ENCODE measurements around the gene RNF130.
"Not testable (repeated sequence)": the region's sequence is repeated elsewhere in the genome, so short reads cannot be mapped to it uniquely, and the experiment has no call there.

Gene RNF130

GRCh38 chr5:179964015-179964414 lies 107.5 kb downstream of the RNF130 start:
- TF ChIP-seq, protein P1, sequence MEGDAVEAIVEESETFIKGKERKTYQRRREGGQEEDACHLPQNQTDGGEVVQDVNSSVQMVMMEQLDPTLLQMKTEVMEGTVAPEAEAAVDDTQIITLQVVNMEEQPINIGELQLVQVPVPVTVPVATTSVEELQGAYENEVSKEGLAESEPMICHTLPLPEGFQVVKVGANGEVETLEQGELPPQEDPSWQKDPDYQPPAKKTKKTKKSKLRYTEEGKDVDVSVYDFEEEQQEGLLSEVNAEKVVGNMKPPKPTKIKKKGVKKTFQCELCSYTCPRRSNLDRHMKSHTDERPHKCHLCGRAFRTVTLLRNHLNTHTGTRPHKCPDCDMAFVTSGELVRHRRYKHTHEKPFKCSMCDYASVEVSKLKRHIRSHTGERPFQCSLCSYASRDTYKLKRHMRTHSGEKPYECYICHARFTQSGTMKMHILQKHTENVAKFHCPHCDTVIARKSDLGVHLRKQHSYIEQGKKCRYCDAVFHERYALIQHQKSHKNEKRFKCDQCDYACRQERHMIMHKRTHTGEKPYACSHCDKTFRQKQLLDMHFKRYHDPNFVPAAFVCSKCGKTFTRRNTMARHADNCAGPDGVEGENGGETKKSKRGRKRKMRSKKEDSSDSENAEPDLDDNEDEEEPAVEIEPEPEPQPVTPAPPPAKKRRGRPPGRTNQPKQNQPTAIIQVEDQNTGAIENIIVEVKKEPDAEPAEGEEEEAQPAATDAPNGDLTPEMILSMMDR (conservative IDR thresholded peaks at IDR 0.05; ENCODE audit: low read length) = no peak
- no peak for DNase-seq (ENCODE audit: low read depth)
- H3K4me3 ChIP-seq (ENCODE audit: low read length) = no peak overlapping the region

GRCh38 chr5:179963375-179963774 lies 108.2 kb downstream of the RNF130 start:
- H3K4me3 ChIP-seq (ENCODE audit: low read length) = no peak overlapping the region
- TF ChIP-seq, protein P1 (conservative IDR thresholded peaks at IDR 0.05; ENCODE audit: low read length) = no peak
- DNase-seq (ENCODE audit: low read depth) = no peak

DNA sequence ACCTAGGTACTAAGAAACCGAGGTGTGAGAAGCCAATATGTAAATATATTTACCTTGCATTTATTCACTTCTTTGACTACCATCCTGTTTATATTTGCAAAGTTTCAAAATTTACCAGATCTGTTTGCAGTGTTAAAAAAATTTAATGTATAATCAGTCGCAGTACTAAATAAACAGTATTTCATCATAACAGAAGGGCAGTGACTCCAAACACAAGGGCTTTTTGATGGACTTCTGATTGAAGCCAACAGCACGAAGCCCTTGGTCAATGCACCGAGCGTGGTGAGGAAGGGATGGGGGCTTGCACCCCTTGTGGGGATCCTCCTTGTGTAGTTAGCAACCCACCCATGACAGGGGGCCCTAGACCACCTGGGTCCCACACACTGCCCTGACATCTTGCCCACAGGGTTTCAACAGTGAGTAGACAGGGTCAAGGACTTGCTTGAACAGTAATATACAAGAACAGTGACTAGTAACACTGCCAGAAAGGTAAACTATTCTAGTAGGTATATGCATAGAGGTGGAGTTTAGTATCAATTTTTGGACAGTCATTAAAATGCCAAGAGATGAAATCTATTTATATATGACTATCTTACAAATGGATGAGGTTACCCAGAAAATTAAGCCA lies 111.2 kb downstream of the RNF130 start:
- no peak overlapping the region for H3K4me3 ChIP-seq (ENCODE audit: low read length)
- no peak for DNase-seq (ENCODE audit: low read depth)
- TF ChIP-seq, protein P1 (conservative IDR thresholded peaks at IDR 0.05; ENCODE audit: low read length) = no peak

GRCh38 chr5:179959641-179960040 lies 111.9 kb downstream of the RNF130 start:
- TF ChIP-seq, protein P1 (conservative IDR thresholded peaks at IDR 0.05; ENCODE audit: low read length) = no peak
- H3K4me3 ChIP-seq (ENCODE audit: low read length) = no peak overlapping the region
- DNase-seq (ENCODE audit: low read depth) = no peak

DNA sequence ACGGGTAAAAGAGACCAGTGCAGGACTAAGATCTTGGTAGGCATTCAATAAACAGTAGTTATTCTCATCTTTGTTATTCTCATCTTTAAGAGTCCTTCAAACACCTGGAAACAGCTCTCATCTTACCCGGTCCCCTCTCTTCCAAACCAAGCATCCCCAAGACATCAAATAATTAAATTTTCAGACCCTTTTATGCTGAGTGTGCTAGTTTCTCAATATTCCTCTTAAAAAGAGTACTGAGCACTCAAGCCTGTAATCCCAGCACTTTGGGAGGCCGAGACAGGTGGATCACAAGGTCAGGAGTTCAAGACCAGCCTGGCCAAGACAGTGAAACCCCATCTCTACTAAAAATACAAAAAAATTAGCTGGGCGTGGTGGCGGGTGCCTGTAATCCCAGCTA lies 112.4 kb downstream of the RNF130 start:
- not testable (repeated sequence) for H3K4me3 ChIP-seq (ENCODE audit: low read length); DNase-seq (ENCODE audit: low read depth)

DNA sequence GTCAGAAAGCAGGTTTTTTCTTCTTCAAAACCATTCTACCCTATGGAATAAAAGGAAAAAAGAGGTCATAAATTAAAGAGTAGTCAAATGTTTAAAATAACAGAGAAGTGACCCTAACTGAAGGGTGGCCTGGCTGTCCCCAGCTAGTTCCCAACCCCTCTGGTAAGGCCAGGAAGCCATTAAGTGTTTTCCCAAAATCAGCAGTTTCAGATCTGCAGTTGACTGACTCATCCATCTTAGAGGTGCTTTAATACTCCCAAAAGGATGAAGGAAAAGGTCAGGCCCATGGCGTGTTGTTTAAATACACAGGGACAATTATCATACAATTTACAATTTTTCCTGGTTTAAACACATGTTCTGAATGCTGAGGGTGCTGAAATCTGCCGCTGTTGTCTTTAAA lies 115.9 kb downstream of the RNF130 start:
- TF ChIP-seq, protein P1 (conservative IDR thresholded peaks at IDR 0.05; ENCODE audit: low read length) = no peak
- H3K4me3 ChIP-seq (ENCODE audit: low read length) = no peak overlapping the region
- no peak for DNase-seq (ENCODE audit: low read depth)

DNA sequence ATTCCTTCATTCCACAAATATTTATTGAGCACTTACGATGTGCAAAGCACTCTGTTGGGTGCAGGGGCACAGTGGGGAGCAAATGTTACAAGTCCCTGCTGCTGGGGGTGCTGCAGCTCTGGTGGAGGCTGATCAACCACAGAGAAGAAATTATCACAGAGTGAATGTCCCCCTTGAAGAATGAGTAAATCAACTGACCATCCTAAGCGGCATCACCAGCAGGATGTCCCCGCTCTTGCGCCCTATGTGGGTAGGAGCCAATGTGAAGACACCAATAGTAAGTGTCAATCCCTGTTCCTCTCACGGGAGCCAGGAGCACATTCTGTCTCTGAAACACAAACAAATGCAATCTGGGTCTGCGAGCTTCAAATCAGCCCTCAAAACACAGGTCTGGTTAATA lies 116.5 kb downstream of the RNF130 start:
- TF ChIP-seq, protein P1 (conservative IDR thresholded peaks at IDR 0.05; ENCODE audit: low read length) = no peak
- DNase-seq (ENCODE audit: low read depth) = no peak
- no peak overlapping the region for H3K4me3 ChIP-seq (ENCODE audit: low read length)

DNA sequence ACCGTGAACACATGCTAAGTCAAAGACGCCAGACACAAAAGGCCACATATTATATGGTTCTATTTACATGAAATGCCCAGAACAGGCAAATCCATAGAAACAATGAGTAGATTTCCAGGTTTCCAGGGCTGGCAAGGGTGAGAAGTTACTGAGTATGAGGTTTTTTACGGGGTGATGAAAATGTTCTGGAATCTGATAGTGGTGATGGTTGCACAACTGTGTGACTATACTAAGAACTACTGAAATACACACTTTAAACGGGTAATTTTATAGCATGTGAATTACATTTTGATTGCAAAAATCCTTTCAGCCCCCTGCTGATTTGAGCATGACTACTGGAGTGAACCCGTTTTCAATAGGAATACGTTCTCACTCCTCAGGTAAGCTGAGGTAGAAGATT lies 117.1 kb downstream of the RNF130 start:
- TF ChIP-seq, protein P1 (conservative IDR thresholded peaks at IDR 0.05; ENCODE audit: low read length) = no peak

More for the DNA sequence above, 117.1 kb downstream of the RNF130 start:
- no peak overlapping the region for H3K4me3 ChIP-seq (ENCODE audit: low read length)
- peak; percentile 33 for DNase-seq (ENCODE audit: low read depth)
